HepG2 (cell line): ENCODE data around the gene MCFD2. TPM values are rescaled to one million over a fixed set of nuclear protein-coding genes. Genes with fewer than 3 reads are reported as not detected.

Experiments used
- ATAD3A ChIP-seq: sonication (generic); formaldehyde crosslinking; IDR thresholded peaks from 2 replicates; pipeline ENCODE4 v1.4.0; 2020; ENCODE audit warnings: missing genetic modification reagents
- CHD2 ChIP-seq: IDR thresholded peaks from 2 replicates; pipeline ENCODE4 v1.6.1; 2011; ENCODE audit warnings: low read depth, low read length, improper control_type of control experiment
- EHMT2 ChIP-seq: fragments of 200-600 bp; sonication (generic); IDR thresholded peaks from 2 replicates; pipeline ENCODE4 v1.7.0; 2017; ENCODE audit warnings: antibody characterized with exemption, low read depth, low read length, borderline replicate concordance
- GTF2F1 ChIP-seq: fragments of 150-350 bp; IDR thresholded peaks from 2 replicates; pipeline ENCODE4 v1.6.1; 2014; ENCODE audit warnings: low read length
- HDAC1 ChIP-seq: sonication (generic); formaldehyde crosslinking; IDR thresholded peaks from 2 replicates; pipeline ENCODE4 v1.5.1; 2020; ENCODE audit warnings: mild to moderate bottlenecking, missing genetic modification reagents
- HMGA1 ChIP-seq: sonication (generic); formaldehyde crosslinking; conservative IDR thresholded peaks from 2 replicates; pipeline ENCODE4 v1.4.0; 2020; ENCODE audit warnings: missing genetic modification reagents
- HOXA9 ChIP-seq: sonication (generic); formaldehyde crosslinking; IDR thresholded peaks from 2 replicates; pipeline ENCODE4 v1.8.1; 2022; ENCODE audit warnings: missing genetic modification reagents, mild to moderate bottlenecking, moderate library complexity, borderline replicate concordance
- MXD3 ChIP-seq: IDR thresholded peaks from 2 replicates; pipeline ENCODE4 v1.6.1; 2016; ENCODE audit warnings: mild to moderate bottlenecking, missing biosample characterization, missing genetic modification reagents
- NFKB2 ChIP-seq: sonication (generic); formaldehyde crosslinking; IDR thresholded peaks from 2 replicates; pipeline ENCODE4 v1.4.0; 2020; ENCODE audit warnings: missing genetic modification reagents, borderline replicate concordance
- NFKBIZ ChIP-seq: IDR thresholded peaks from 2 replicates; pipeline ENCODE4 v1.6.1; 2018; ENCODE audit warnings: missing genetic modification reagents, missing compliant biosample characterization
- PAF1 ChIP-seq: IDR thresholded peaks from 2 replicates; pipeline ENCODE4 v1.6.1; 2016; ENCODE audit warnings: missing genetic modification reagents, missing compliant biosample characterization
- PHF5A ChIP-seq: IDR thresholded peaks from one replicate; pipeline ENCODE4 v1.6.1; 2018; ENCODE audit warnings: low read depth, missing genetic modification reagents; ENCODE audit not compliant: unreplicated experiment
- RFXAP ChIP-seq: sonication (generic); formaldehyde crosslinking; IDR thresholded peaks from 2 replicates; pipeline ENCODE4 v1.4.0; 2020; ENCODE audit warnings: missing genetic modification reagents, borderline replicate concordance
- SMAD1 ChIP-seq: sonication (generic); formaldehyde crosslinking; IDR thresholded peaks from 2 replicates; pipeline ENCODE4 v1.4.0; 2020; ENCODE audit warnings: missing genetic modification reagents, low read depth, mild to moderate bottlenecking, borderline replicate concordance
- TERF1 ChIP-seq: sonication (generic); formaldehyde crosslinking; IDR thresholded peaks from 2 replicates; pipeline ENCODE4 v1.8.0; 2022; ENCODE audit warnings: mild to moderate bottlenecking, missing genetic modification reagents, moderate library complexity
- ZBTB1 ChIP-seq: sonication (generic); formaldehyde crosslinking; IDR thresholded peaks from 2 replicates; pipeline ENCODE4 v1.4.0; 2020; ENCODE audit warnings: missing genetic modification reagents, borderline replicate concordance
- ZBTB49 ChIP-seq: sonication (generic); formaldehyde crosslinking; IDR thresholded peaks from 2 replicates; pipeline ENCODE4 v1.4.0; 2020; ENCODE audit warnings: missing genetic modification reagents, borderline replicate concordance
- ZEB1 ChIP-seq: IDR thresholded peaks from 2 replicates; pipeline ENCODE4 v1.6.1; 2012; ENCODE audit warnings: mild to moderate bottlenecking, low read depth, inconsistent platforms; ENCODE audit not compliant: insufficient replicate concordance
- ZFX ChIP-seq: sonication (generic); formaldehyde crosslinking; IDR thresholded peaks from 2 replicates; pipeline ENCODE4 v1.4.0; 2020; ENCODE audit warnings: mild to moderate bottlenecking, low read depth, missing genetic modification reagents, moderate library complexity
- ZNF17 ChIP-seq: sonication (generic); formaldehyde crosslinking; IDR thresholded peaks from 2 replicates; pipeline ENCODE4 v1.5.0; 2020; ENCODE audit warnings: mild to moderate bottlenecking, missing genetic modification reagents
- ZNF180 ChIP-seq: sonication (generic); formaldehyde crosslinking; IDR thresholded peaks from 2 replicates; pipeline ENCODE4 v1.4.0; 2020; ENCODE audit warnings: low read depth, missing genetic modification reagents, borderline replicate concordance
- ZNF496 ChIP-seq: sonication (generic); formaldehyde crosslinking; IDR thresholded peaks from 2 replicates; pipeline ENCODE4 v1.8.1; 2023; ENCODE audit warnings: mild to moderate bottlenecking, moderate library complexity, missing genetic modification reagents; ENCODE audit not compliant: insufficient replicate concordance
- ZNF558 ChIP-seq: sonication (generic); formaldehyde crosslinking; IDR thresholded peaks from 2 replicates; pipeline ENCODE4 v1.9.0; 2022; ENCODE audit warnings: mild to moderate bottlenecking, missing genetic modification reagents, borderline replicate concordance
- ZNF7 ChIP-seq: IDR thresholded peaks from 2 replicates; pipeline ENCODE4 v1.6.1; 2016; ENCODE audit warnings: missing biosample characterization, missing genetic modification reagents
- ZNF740 ChIP-seq: sonication (generic); formaldehyde crosslinking; IDR thresholded peaks from 2 replicates; pipeline ENCODE4 v1.4.0; 2020; ENCODE audit warnings: missing genetic modification reagents
- ZNF761 ChIP-seq: sonication (generic); formaldehyde crosslinking; conservative IDR thresholded peaks from 2 replicates; pipeline ENCODE4 v1.4.0; 2020; ENCODE audit warnings: mild to moderate bottlenecking, missing genetic modification reagents
- ZNF788 ChIP-seq: sonication (generic); formaldehyde crosslinking; IDR thresholded peaks from 2 replicates; pipeline ENCODE4 v1.5.0; 2020; ENCODE audit warnings: mild to moderate bottlenecking, missing genetic modification reagents, borderline replicate concordance
- ZSCAN20 ChIP-seq: sonication (generic); formaldehyde crosslinking; IDR thresholded peaks from 2 replicates; pipeline ENCODE4 v1.4.0; 2020; ENCODE audit warnings: missing genetic modification reagents, mild to moderate bottlenecking, borderline replicate concordance
- polyA plus RNA-seq, 8 experiments: library from polyadenylated mRNA; depleted of rRNA in 3 of 8; stranded (reverse) in 7 of 8; unstranded in 1 of 8; fragments of >200 nt; fragmentation: Illumina TruSeq in 4 of 8; extraction: Trizol in 4 of 8; gene quantifications; 2 replicates each; pipeline versions ENCODE4 v1.2.1 to v1.2.3, GENCODE V29; 2011 to 2016; ENCODE audit warnings: low read depth in 4 of 8, missing spikeins in 1 of 8, mixed read lengths in 1 of 8; ENCODE audit not compliant: insufficient read depth in 1 of 8
- total RNA-seq, 5 experiments: library from RNA; depleted of rRNA; stranded (reverse); fragments of >200 nt; fragmentation: Illumina TruSeq; extraction: Trizol; gene quantifications; 2 replicates each; pipeline ENCODE4 v1.2.3, GENCODE V29; 2016; ENCODE audit warnings: low read depth in 1 of 5

MCFD2 gene
- total and polyA plus RNA-seq, 2 of the 13 experiments (the other 11 are each of a cell fraction or from before 2014, with no cell fraction given) = 183 to 232 TPM

GRCh38 chr2:46954951-46955571 lies 39.5 kb upstream of the MCFD2 start (continued):
- TF ChIP-seq EHMT2 (no peak), SMAD1 (CRISPR knock-in tag) (no peak), GTF2F1 (no peak), NFKB2 (CRISPR knock-in tag) (no peak), ZNF788 (CRISPR knock-in tag) (no peak; the same call in 1 of the 2 replicates), HOXA9 (CRISPR knock-in tag) (no peak), PHF5A (no peak), ZNF740 (CRISPR knock-in tag) (no peak), ZNF558 (CRISPR knock-in tag) (no peak), ATAD3A (no peak), HMGA1 (CRISPR knock-in tag) (no peak), MXD3 (CRISPR knock-in tag) (no peak; the same call in 1 of the 2 replicates), CHD2 (no peak), ZBTB1 (no peak), ZSCAN20 (CRISPR knock-in tag) (no peak), ZNF761 (no peak), ZFX (CRISPR knock-in tag) (peak; percentile 47), PAF1 (CRISPR knock-in tag) (no peak), HDAC1 (CRISPR knock-in tag) (no peak), TERF1 (CRISPR knock-in tag) (no peak), ZNF17 (no peak), RFXAP (no peak), ZNF496 (CRISPR knock-in tag) (no peak), ZNF180 (CRISPR knock-in tag) (no peak), ZEB1 (no peak), ZBTB49 (CRISPR knock-in tag) (no peak), ZNF7 (no peak), NFKBIZ (CRISPR knock-in tag) (no peak)
